HCT116 (cell line): ENCODE data around the gene IQCH. TPM values are rescaled to one million over a fixed set of nuclear protein-coding genes. Genes with fewer than 3 reads are reported as not detected.

ENCODE experiments used
- ATAC-seq: fragments of 200-7000 bp; cut with Tn5 transposase; 2 replicates; pipeline ENCODE4 v1.9.1; 2020; ENCODE audit warnings: mild to moderate bottlenecking, moderate library complexity
- BruUV-seq: library from RNA; stranded (reverse); fragments of 400-500 nt; replicated peaks from 2 replicates; lab custom pipeline; 2021; lab: Mats Ljungman, UMichigan
- CTCF ChIA-PET: fragments of 300-600 bp; sonication (Branson Sonifier 250); formaldehyde crosslinking; loops from one replicate; lab custom pipeline; 2021; ENCODE audit warnings: antibody characterized with exemption; lab: Charles Lee
- POLR2A ChIA-PET: fragments of 300-600, 350-600 bp; sonication (Branson Sonifier 250); formaldehyde crosslinking; loops from one replicate; lab custom pipeline; 2021; ENCODE audit warnings: antibody characterized with exemption; lab: Charles Lee
- RAD21 ChIA-PET, 2 experiments: fragments of 300-600 bp; sonication (Branson Sonifier 250); formaldehyde crosslinking; loops; one replicate each; lab custom pipeline; 2023; ENCODE audit warnings: low total read pairs in 2 of 2; ENCODE audit not compliant: uncharacterized antibody in 2 of 2, unreplicated experiment in 2 of 2, low non-redundant PET in 1 of 2; lab: Charles Lee
- DNase-seq: peaks from one replicate; pipeline ENCODE4 v3.0.0-alpha.2; 2010; ENCODE audit warnings: low read depth, low spot score
- H2AFZ ChIP-seq: fragments of 200-600 bp; shearing (Covaris generic), sonication (generic); 2 replicates; pipeline ENCODE4 v1.6.1; 2017; ENCODE audit warnings: low read depth, mixed run types, mixed read lengths, antibody characterized with exemption, low read length; ENCODE audit not compliant: poor library complexity, severe bottlenecking
- H3K27ac ChIP-seq: 2 replicates; pipeline ENCODE4 v1.5.1; 2012; ENCODE audit warnings: low read depth, low read length
- H3K27me3 ChIP-seq: fragments of 200-600 bp; sonication (generic); 2 replicates; pipeline ENCODE4 v1.6.1; 2016; ENCODE audit warnings: mixed run types, low read length, mixed read lengths; ENCODE audit not compliant: insufficient read depth
- H3K36me3 ChIP-seq, 2 experiments: fragments of 200-500 bp in 1 of 2; fragments of 200-600 bp in 1 of 2; sonication (Bioruptor generic) in 1 of 2; sonication (generic) in 1 of 2; 2 replicates each; pipeline versions ENCODE4 v1.5.1 to v1.6.1; 2014 to 2016; ENCODE audit warnings: low read length in 2 of 2, inconsistent platforms in 1 of 2, mixed read lengths in 1 of 2, mixed run types in 1 of 2; ENCODE audit not compliant: insufficient read depth in 2 of 2, control insufficient read depth in 1 of 2
- H3K4me1 ChIP-seq, 2 experiments: fragments of 200-600 bp in 1 of 2; sonication (generic) in 1 of 2; 2 replicates each; pipeline versions ENCODE4 v1.5.1 to v1.6.1; 2012 to 2017; ENCODE audit warnings: low read length in 2 of 2, inconsistent platforms in 1 of 2, mild to moderate bottlenecking in 1 of 2, mixed read lengths in 1 of 2, mixed run types in 1 of 2, moderate library complexity in 1 of 2; ENCODE audit not compliant: insufficient read depth in 2 of 2, control insufficient read depth in 1 of 2
- H3K4me2 ChIP-seq: fragments of 200-600 bp; sonication (generic); 2 replicates; pipeline ENCODE4 v1.6.1; 2017; ENCODE audit warnings: mixed run types, low read length, mixed read lengths
- H3K4me3 ChIP-seq, 2 experiments: fragments of 200-600 bp in 1 of 2; sonication (generic) in 1 of 2; replicated peaks in 1 of 2; 2 replicates each; pipeline ENCODE4 v1.5.1; 2011 to 2016; ENCODE audit warnings: low read length in 2 of 2, control low read depth in 1 of 2, low read depth in 1 of 2, mild to moderate bottlenecking in 1 of 2, mixed read lengths in 1 of 2, mixed run types in 1 of 2
- H3K79me2 ChIP-seq: fragments of 200-600 bp; sonication (generic); 2 replicates; pipeline ENCODE4 v1.6.1; 2017; ENCODE audit warnings: mild to moderate bottlenecking, mixed run types, low read length, moderate library complexity, mixed read lengths; ENCODE audit not compliant: insufficient read depth
- H3K9ac ChIP-seq: fragments of 200-600 bp; sonication (generic); 2 replicates; pipeline ENCODE4 v1.6.1; 2016; ENCODE audit warnings: low read length, mixed read lengths
- H3K9me2 ChIP-seq: fragments of 200-600 bp; sonication (generic), shearing (Covaris generic); 2 replicates; pipeline ENCODE4 v1.6.1; 2017; ENCODE audit warnings: mixed run types, mild to moderate bottlenecking, moderate library complexity; ENCODE audit not compliant: insufficient read depth
- H3K9me3 ChIP-seq, 2 experiments: fragments of 200-500 bp in 1 of 2; fragments of 200-600 bp in 1 of 2; sonication (Bioruptor generic) in 1 of 2; sonication (generic) in 1 of 2; 2 replicates each; pipeline ENCODE4 v1.6.1; 2014 to 2017; ENCODE audit warnings: low read length in 2 of 2, mixed read lengths in 2 of 2, inconsistent platforms in 1 of 2, low read depth in 1 of 2, mild to moderate bottlenecking in 1 of 2, mixed run types in 1 of 2, moderate library complexity in 1 of 2; ENCODE audit not compliant: control insufficient read depth in 1 of 2, insufficient read depth in 1 of 2
- H4K20me1 ChIP-seq: fragments of 200-600 bp; sonication (generic), shearing (Covaris generic); 2 replicates; pipeline ENCODE4 v1.6.1; 2017; ENCODE audit warnings: mixed run types, mild to moderate bottlenecking, moderate library complexity; ENCODE audit not compliant: insufficient read depth
- ATF3 ChIP-seq: IDR thresholded peaks from 2 replicates; pipeline ENCODE4 v1.6.1; 2012
- CBX3 ChIP-seq: IDR thresholded peaks from 2 replicates; pipeline ENCODE4 v1.6.1; 2012; ENCODE audit warnings: low read depth
- CEBPB ChIP-seq: IDR thresholded peaks from 2 replicates; pipeline ENCODE4 v1.6.1; 2012; ENCODE audit warnings: low read depth
- EGR1 ChIP-seq: IDR thresholded peaks from 2 replicates; pipeline ENCODE4 v1.6.1; 2012; ENCODE audit warnings: low read depth
- ELF1 ChIP-seq: IDR thresholded peaks from 2 replicates; pipeline ENCODE4 v1.6.1; 2012; ENCODE audit warnings: low read depth, borderline replicate concordance
- EZH2 ChIP-seq: fragments of 200-600 bp; sonication (generic); IDR thresholded peaks from 2 replicates; pipeline ENCODE4 v1.6.1; 2017; ENCODE audit warnings: antibody characterized with exemption, mixed run types
- JUND ChIP-seq: IDR thresholded peaks from 2 replicates; pipeline ENCODE4 v1.6.1; 2012
- RAD21 ChIP-seq: IDR thresholded peaks from 2 replicates; pipeline ENCODE4 v1.6.1; 2012; ENCODE audit warnings: low read depth, mild to moderate bottlenecking
- REST ChIP-seq: IDR thresholded peaks from 2 replicates; pipeline ENCODE4 v1.6.1; 2012; ENCODE audit warnings: low read depth
- SIN3A ChIP-seq: IDR thresholded peaks from 2 replicates; pipeline ENCODE4 v1.6.1; 2012; ENCODE audit warnings: low read depth
- ZBTB33 ChIP-seq: IDR thresholded peaks from 2 replicates; pipeline ENCODE4 v1.6.1; 2011; ENCODE audit warnings: mild to moderate bottlenecking, low read length, moderate library complexity; ENCODE audit not compliant: insufficient replicate concordance; ENCODE audit errors: extremely low read depth
- intact Hi-C: fragments of 100-400 bp; cut with micrococcal nuclease; formaldehyde crosslinking; loops from 2 replicates; pipeline ENCODE4 v1.10.0; 2022
- total RNA-seq: library from RNA; stranded (reverse); gene quantifications from one replicate; pipeline ENCODE4 v1.2.1, GENCODE V29; 2021; ENCODE audit not compliant: unreplicated experiment

The IQCH gene
- total RNA-seq, 1 experiment from 2014 or later: 4.6 TPM

GRCh38 chr15:67249830-67250229, 4.8 kb upstream of the IQCH start:
- Histone ChIP-seq H3K4me2 (no peak overlapping the region), H3K4me3 (no peak overlapping the region), H3K4me1 (peaks cover 7 to 11% of the 10 kb centered on the region in 2 experiments; a peak in 3 of 4 replicates), H3K36me3 (0 out of 4 replicates have a peak, but pooled peaks cover 0 to 3% of the 10 kb centered on the region in 2 experiments), H3K27me3 (no peaks in the 10 kb centered on the region), H3K9me3 (peaks cover 0 to 4% of the 10 kb centered on the region in 2 experiments; a peak in 1 of 4 replicates), H3K9ac (no peak overlapping the region), H2AFZ (no peak overlapping the region), H3K9me2 (no peaks in the 10 kb centered on the region), H3K79me2 (peaks cover 92% of the 10 kb centered on the region), H4K20me1 (no peaks in the 10 kb centered on the region), H3K27ac (no peak overlapping the region)
- DNase-seq (no peak), ATAC-seq (no peak)
- CTCF ChIA-PET: no interaction called here
- RAD21 ChIA-PET: no interaction called here
- POLR2A ChIA-PET: no interaction called here
- no TSS peak for BruUV-seq
- no peak for TF ChIP-seq CBX3
- TF ChIP-seq JUND: no peak
- no peak for TF ChIP-seq EZH2
- TF ChIP-seq REST: no peak
- no peak for TF ChIP-seq ZBTB33
- no peak for TF ChIP-seq EGR1
- TF ChIP-seq ELF1: no peak
- TF ChIP-seq SIN3A: no peak
- TF ChIP-seq RAD21: no peak
- TF ChIP-seq CEBPB: no peak
- no peak for TF ChIP-seq ATF3
- intact Hi-C loops: loop anchor here (10.0 kb wide), 2 partner anchors 585 to 1455 kb away; partner anchors contain the start of gene DENND4A
